ENCODE measurements around the gene FHIT.
"Not testable (repeated sequence)": the region's sequence is repeated elsewhere in the genome, so short reads cannot be mapped to it uniquely, and the experiment has no call there.

Gene FHIT

DNA sequence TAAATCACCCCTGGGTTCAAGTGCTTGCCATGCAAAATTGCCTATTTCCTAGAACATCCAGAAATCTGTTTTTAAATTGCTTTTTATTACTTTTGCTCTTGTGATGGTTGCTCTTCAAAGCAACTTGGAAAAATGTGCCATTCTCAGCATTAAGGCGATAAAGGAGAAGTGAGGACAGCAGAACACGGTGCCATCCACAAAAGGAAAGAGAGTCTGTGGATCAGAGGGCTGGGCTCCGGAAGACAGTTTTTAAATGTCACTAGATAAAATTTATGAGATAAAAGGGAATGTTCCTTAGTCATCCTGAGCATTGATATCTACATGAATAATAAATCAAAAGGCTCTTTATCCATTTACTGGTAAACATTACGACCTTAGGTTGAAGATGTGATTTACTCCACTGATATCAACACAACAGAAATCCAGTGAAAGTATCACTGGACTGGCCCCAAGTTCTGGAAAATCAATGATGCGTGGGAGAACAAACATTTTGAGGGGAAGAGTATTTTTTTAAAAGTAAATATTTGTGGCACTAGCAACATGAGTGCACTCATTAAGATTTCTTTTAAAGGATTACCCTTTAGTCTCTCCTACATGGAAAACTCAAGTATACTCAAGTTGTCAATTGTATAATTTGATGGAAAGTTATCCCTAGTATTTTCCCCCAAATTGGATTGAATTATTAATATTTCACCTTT, 554.7 kb downstream of the FHIT start:
- no peak for DNase-seq

DNA sequence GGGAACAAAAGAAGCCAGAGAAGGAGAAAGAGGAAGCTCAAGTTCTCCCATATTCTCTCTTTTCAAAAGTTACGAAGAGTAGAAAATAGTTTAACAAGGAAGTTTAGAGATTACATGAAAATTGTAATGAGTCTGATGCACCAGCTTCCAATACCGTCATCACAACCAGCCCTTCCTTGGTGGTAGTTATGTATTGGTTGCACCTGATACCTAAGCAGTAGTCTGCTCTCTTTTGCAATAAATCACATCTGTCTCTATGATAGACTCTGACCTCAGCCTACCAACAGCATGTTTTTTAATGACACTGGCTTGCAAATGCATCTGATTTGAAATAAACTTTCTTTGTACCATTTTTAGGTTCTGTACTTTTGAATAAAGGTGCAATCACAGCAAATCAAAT, 575.8 kb downstream of the FHIT start:
- DNase-seq = no peak

DNA sequence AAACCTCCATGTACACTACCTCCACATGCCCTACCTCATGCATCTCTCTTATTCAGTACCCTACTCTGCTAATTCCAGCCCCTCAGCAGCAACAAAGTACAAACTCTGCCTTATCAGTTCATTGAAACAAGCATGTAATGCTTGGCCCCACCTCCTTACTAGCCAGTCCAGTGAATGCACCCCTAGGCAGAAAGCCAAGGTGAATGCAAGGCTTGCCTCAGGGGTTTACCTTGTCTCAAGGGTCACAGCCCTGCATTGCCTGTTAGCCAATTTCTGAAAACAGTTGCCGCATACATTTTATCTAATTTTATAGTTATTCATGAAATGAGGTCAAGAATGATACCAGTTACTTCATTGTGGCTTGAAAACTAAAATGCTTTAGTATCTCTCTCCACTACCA, 576.4 kb downstream of the FHIT start:
- no peak for DNase-seq

DNA sequence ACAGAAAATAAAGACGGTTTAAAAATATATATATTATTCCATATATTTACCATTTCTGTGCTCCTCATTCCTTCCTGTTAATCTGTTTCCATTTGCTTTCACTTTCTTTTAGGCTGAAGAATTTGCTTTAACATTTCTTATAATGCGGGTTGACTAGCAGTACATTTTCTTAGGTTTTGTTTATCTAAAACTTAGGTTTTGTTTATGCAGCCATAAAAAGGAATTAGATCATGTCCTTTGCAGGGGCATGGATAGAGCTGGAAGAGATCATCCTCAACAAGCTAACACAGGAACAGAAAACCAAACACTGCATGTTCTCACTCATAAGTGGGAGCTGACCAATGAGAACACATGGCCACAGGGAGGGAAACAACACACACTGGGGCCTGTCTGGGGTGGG, 578.1 kb downstream of the FHIT start:
- DNase-seq = no peak

DNA sequence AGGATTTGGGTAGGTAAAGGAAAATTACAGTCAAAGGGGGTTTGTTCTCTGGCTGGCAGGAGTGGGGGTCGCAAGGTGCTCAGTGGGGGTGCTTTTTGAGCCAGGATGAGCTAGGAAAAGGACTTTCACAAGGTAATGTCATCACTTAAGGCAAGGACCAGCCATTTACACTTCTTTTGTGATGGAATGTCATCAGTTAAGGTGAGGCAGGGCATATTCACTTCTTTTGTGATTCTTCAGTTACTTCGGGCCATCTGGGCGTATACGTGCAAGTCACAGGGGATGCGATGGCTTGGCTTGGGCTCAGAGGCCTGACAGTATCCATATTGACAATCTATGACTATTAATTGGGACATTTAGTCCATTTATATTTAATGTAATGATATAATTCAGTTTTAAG, 578.9 kb downstream of the FHIT start:
- not testable (repeated sequence) for DNase-seq

DNA sequence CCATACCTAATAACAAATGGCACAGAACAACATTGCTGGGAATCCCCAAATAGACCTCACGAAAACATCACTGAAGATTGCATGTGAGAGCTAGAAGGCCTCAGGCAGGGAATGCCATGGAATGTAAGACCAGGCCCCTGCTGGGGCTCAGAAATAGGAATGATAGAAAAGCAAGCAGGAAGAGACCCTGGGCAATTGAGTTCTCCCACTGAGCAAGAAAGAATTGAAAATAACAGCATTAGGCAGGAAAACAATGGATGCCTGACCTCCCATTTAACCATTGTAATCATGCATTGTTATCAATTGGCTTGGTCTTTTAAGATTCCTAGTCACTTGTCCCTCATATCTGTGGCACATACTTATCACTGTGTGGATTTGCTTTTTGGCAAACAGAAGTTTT, 581.6 kb downstream of the FHIT start:
- no peak for DNase-seq

DNA sequence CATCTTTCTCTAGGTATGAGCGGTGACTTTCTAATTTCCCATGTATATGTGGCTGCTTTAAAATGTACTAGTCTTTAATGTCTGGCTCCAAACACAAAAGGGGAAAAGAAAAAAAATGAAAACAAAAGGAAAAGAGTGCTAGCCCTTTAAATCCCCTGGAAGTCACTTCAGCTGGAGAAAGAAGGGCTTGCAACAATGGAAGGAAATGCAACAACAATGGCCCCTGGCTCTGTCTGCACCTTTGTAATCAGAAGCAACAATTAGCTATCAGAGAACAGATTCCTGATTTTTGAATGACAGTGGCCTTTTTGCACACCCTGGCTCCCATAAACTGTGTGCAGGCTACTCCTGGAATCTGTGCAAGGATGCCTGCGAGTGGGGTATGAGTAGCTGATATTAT, 591.2 kb downstream of the FHIT start:
- DNase-seq = no peak

DNA sequence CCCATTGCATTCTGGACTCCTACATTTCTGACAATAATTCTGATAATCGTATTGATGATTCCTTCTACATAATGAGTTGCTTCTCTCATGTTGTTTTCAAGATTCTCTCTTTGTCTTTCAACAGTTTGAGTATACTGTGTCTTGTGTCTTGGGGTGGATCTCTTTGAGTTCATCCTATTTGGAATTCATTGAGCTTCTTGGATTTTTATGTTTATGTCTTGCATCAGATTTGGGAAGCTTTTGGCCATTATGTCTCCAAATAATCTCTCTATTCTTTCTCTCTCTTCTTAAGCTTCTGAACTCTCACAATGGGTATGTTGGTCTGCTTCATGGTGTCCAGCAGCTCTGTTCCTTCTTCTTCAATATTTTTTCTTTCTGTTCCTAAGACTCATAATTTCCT, 592.2 kb downstream of the FHIT start:
- DNase-seq = no peak

DNA sequence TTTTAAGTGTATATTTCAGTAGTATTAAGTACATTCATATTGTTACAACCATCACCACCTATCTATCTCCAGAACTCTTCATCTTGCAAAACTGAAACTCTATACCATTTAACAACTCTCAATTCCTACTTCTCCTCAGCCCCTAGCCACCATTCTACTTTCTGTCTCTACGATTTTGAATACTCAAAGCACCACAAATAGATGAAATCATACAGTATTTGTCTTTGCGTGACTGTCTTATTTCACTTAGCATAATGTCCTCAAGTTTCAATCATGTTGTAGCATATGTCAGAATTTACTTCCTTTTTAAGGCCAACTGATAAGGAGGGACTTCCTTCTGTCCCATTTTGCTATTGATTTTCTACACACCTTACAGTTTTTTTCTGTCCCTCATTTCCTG, 593.3 kb downstream of the FHIT start:
- no peak for DNase-seq

DNA sequence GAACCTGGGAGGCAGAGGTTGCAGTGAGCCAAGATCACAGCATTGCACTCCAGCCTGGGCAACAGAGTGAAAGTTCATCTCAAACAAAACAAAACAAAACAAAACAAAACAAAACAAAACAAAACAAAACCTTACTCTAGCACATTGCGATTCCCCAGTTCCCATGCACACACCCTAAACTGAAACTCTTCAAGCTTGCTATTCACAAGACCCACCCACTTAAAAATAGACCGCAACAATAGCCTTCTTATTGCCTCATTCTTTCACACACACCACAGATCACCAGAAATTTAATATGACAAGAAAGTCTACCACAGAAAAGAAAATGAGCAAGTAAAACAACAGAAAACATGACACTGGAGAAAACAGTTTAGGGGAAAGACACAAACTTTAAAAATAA, 598.4 kb downstream of the FHIT start:
- no peak for DNase-seq

DNA sequence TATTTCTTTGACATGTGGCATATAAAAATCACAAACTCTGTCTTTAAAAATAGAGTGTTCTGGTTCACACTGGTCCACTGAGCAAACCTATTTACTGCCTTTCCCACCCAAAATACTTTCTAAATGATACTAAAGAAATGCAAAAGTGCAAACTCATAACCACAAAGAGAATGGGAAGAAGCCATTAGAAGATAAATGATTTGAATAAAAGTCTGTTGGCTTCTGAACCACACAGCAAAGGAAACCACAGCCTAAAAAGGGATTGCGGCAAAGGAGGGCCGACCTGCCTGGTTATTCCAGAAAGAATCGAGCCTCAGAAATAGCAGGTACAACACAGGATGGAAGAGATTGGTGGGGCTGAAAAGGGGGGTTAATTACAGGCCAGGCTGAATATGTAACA, 599.5 kb downstream of the FHIT start:
- no peak for DNase-seq

DNA sequence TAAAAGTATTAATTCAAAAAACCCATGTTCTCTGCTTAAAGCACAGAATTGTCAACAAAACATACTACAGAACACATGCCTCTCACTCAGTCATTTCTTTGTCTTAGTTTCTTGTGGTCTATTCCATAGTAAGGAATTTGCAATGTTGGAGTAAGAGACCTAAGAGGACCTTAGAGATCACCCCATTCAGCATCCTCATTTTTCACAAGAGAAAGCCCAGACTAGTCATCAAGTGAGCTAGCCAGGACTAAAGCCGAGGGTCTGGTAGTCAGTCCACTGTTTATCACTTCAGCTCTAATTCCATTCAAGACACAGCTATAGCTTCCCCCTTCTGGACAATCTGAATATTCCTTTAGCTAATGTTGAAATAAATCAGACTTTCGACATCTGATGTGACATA, 601.1 kb downstream of the FHIT start:
- DNase-seq = no peak

DNA sequence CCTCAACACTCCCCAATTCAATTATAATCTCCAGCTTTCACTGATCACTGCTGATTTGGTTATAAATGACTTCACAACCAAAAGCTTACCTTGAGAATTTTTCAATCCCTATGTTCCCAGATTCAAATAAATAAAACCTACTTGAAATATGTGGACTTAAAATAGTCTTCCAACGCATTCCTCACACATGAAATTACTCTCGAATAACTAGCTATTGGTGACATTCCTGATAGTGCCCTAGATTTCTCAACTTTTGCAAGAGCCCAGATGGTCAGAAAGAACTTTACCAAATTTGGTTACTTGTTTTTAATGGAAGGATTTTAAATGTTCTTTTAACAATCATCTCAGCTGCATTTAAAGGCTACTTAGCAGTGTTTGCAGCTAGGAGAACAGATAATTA, 605.5 kb downstream of the FHIT start:
- no peak for DNase-seq

DNA sequence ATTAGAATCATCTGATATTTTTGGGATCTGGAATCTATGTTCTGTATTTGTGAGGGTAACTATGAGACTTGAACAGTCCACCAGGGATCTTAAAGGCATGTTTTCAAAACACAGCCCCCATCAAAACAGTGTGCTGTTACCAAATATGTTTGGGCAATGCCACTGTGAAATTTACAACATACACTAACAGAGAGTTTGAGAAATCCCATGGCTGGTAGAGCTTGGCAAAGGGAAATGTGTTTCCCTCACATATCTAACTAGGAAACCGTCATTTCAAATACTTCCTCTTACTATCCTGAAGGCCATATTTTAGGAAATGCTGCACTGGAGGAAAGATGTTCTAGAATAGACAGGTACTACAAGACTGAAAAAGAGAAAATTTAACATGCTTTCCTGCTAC, 607.4 kb downstream of the FHIT start:
- DNase-seq = no peak

DNA sequence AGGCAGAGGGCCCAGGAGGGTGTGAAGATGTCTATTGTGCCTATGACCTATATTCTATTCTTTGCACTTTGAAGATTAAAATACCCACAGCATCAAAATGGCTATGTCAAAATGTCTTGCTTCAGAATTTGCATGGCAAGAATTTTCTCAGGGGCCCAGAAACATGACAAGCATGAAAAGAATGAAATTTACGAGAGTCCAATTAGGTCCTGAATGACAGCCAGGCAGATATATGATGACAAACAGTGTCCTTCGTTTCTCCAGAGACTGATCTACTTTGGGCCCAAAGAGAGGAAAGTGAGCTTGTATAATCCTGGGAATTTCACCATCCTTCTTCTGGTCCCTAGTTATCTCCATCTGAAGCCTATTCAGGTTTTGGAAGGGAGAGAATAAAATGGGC, 609.9 kb downstream of the FHIT start:
- no peak for DNase-seq

DNA sequence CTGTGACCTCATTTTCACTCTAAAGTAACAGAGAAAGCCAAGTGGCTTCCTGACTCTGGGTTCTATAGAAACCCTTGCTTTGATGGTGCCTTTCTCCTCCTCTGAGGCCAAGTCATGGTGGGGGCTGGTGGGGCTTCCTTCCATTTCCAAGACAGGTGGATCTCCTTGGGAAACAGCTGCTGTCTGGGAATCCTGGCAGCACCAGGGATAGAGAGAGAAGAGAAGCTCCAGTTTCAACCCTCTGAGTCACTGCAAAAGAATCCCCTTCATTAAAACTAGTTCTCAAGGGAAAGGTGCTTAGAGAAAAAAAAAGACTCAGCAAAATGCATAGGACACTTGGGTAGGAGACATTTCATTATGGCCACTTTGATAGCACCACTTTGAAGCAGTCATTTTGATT, 614.4 kb downstream of the FHIT start:
- no peak for DNase-seq

DNA sequence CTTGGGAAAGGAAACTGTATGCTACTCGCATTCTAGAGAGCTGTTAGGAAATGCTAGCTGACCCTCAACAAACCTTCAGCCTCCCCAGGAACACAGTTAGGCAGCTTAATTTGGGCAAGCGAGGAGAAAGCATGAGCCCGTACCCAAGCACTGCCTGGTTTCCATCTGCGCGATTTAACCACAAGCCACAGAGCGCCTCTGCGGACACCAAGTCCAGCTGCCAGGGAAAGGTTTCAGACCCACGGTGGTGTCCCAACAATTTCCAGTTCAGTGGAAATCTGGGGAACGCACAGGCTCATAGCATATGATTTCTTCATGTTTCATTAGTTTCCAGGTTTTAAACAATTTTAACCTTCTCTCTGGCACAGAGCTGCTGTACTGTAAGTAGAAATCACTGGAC, 617.6 kb downstream of the FHIT start:
- DNase-seq = no peak

DNA sequence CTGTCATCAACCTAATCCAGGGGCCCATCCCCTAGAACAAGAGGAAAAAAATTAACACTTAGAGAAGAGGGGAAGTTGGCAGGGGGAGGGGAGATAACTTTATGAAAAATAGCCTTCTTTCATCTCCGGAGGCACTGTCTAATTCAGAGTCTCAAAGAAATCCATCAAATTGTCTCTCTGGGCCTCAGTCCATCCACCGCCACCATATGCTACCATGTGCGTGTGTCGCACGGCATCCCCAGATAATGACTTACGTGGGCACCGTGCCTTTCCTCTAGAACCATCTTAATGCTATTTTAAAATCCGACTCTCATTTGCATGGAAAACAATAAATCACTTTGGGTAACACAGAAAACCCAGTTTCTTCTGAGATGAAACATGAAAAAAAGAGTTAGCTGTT, 619.7 kb downstream of the FHIT start:
- DNase-seq = no peak

DNA sequence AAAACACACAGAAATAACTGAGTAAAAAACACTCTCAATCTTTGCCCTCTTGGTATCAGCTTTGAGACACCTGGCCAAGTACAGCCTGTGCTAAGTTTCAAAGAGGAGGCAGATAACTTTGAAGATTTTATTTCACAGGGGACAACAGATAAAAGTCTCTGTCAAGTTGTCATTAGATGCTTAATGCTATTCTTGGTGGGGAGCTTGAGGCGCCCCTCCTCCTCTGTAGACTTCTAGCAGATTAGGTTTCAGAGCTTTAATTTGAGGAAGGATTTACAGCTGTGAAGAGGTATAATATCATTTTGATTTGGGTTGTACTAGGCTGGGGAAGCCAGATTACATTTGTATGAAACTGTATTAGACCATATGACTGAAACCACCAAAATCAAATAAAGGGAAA, 620.3 kb downstream of the FHIT start:
- no peak for DNase-seq

DNA sequence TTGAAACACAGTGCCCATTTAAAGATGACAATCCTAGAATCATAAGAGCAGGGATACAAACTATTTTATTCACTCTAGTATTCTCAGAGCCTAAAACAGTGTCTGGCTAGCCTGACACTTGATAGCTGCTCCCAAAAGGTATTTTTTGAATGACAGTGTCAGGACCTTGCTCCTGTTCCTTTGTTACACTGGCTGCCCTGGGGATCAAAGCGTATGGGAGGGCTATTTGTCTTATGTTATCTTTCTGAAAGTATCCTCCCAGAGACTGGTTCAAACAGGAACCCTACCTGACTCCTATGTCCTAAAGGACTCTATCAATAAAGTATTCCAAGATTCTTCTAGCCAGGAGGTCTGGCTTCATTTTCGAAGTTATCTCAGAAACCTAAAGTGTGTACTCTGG, 621.4 kb downstream of the FHIT start:
- no peak for DNase-seq

DNA sequence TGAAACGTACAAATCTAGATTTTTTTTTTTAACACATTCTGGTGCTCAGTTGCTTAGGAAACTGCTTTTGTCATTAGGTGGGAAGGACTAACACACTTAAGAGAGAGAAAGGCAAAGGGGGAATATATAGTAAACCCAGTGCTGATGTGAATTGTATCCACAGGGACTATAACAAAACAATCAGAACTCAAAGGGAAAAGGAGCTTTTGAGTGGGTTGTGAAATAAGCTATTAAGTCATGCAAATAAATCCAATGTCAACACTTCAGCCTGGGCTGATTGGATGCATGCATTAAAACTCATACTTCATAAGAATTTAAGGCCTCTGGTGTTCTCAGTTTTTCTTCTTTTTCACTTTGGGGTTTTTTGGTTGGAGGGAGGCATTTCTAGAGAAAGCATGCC, 628.9 kb downstream of the FHIT start:
- DNase-seq = no peak

DNA sequence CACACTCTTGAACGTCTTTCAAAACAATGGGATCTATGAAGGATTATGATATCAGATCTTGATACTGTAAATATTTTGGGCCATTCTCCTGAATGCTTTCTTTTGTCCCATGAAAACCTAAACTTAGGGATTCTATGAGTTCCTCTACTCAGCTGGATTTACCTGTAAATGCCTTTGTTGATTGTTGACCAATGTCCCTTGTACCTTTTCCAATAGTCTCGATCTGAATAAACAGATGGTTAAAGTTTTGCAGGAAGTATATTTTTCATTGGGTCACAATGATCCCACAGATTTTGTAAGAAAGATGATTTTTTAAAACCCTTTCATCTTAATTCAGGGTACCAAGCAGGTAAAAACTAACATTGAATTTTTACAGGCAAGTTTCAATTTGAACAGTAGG, 634.1 kb downstream of the FHIT start:
- no peak for DNase-seq

DNA sequence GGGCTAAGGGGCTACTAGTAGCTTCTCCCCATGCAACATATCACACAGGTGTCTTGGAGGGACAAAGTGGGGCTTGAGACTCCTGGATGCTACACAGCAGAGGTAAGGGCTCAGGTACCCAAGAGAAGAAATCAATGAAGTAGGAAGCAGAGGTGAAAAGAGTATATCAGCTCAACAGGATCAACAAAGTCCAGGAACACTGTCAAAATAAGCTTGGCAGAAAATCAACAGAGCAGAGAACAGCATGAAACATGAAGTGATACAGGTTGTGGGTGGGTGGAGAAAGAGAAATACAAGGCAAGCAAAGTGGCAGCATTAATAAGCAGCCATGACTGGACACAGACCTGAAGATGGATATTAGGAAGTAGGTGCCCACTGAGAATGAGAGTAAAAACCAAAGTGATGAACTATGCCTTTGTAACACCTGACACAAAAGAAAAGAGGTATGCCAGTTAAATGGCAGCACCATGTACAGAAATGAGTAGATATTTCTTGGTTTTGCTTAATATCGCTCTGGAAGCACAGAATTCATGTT, 637.4 kb downstream of the FHIT start:
- DNase-seq = no peak

DNA sequence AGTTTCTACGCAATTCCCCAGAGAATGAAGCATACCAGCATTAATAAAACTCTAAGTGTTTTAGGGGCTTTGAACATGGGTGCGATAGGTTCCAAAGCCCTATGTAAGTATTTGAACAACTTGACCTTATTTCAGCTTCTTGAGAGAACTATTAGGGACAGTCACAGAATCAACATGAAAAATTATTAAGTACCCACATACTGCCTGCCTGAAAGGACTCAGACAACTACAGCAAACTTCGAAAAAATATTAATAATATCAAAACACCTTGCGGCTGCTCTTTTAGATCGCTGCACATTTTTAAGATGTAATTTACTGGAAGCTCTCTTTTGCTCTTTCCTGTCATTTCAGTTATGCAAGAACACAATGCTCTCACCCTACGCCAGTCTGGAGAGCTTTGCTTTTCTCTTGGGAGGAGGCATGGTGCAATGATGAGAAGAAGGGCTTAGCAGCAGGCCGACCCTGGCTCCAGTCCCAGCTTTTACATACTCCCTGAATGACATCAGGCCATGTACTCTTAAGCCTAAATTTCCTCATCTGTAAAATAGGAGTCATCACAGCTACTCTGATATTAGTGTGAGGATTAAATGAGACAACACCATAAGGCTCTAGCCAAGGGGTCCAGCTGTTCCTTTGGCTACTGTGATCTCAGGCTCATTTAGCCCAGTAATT, 640.7 kb downstream of the FHIT start:
- DNase-seq = no peak

DNA sequence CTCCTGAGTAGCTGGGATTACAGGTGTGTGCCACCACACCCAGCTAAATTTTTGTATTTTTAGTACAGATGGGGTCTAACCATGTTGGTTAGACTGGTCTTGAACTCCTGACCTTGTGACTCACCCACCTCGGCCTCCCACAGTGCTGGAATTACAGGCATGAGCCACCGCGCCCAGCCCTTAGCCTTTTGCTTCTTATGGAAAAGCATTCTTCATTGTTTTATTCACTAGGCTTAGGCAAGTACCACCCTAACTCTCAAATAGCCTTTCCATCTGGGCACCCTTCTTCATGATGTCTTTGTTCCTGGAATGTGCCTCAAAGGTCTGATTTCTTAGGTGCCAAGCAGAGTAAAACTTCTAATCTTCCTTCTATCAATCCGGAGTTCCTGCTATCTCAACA, 641.8 kb downstream of the FHIT start:
- no peak for DNase-seq
